ENCODE measurements around the gene TNFRSF25. TPM values are rescaled to one million over a fixed set of nuclear protein-coding genes. Genes with fewer than 3 reads are reported as not detected.

The TNFRSF25 gene
- total and polyA plus RNA-seq, 2 donors (not counting 1 experiment from before 2014, with no cell fraction given), result 0.24 to 1.5 TPM

DNA sequence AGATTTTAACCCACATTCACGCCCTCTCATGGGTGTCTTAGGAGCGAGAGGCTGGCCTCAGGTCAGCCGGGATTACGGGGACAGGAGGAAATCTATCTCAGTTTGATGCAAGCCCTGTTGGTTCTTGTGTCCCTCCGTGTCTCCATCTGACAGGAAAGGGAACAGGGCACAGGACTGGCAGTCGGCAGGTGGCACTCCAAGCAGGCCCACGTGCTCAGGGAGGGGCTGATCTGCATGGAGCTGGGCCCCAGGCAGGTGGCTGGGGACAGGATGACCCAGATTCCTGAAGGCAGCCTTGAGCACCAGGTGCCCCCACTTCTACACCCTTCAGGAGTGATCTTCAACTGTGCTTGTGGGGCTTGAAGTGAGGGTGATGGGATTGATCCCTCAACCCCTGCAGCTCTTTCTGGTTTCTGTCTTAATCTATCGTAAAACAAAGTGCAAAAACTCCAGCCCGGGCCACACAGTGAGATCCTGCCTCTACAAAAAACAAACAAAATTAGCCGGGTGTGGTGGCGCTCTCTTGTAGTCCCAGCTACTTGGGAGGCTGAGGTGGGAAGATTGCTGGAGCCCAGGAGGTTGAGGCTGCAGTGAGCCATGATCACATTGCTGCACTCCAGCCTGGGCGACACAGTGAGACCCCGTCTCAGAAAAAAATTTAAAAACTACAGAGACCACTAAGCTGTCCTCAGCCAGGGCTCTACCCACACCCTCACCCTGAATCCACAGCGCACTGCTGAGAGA is 17.2 kb upstream of the TNFRSF25 start:
- Histone ChIP-seq H3K4me1 (ENCODE audit: control insufficient read depth, extremely low read depth, insufficient read depth, low read length) (no peaks in the 10 kb centered on the region), H2AFZ (ENCODE audit: low read length) (no peak overlapping the region), H4K20me1 (ENCODE audit: control insufficient read depth, extremely low read depth, insufficient read depth, low read length) (no peaks in the 10 kb centered on the region), H3K9me3 (ENCODE audit: control insufficient read depth, insufficient read depth, low read depth, low read length) (no peaks in the 10 kb centered on the region), H3K27me3 (ENCODE audit: control insufficient read depth, insufficient read depth, low read length) (peaks cover 16% of the 10 kb centered on the region), H3K36me3 (ENCODE audit: control insufficient read depth, insufficient read depth, low read length) (no peaks in the 10 kb centered on the region), H3K4me3 (replicated peaks in 1 of 4; ENCODE audit: control extremely low read depth in 1 of 4, insufficient read depth in 1 of 4, low read depth in 3 of 4, low read length in 4 of 4) (no peak overlapping the region), H3K4me2 (ENCODE audit: extremely low read depth, insufficient read depth, low read length) (no peak overlapping the region), H3K9ac (ENCODE audit: insufficient read depth, low read length) (no peak overlapping the region), H3K27ac (ENCODE audit: insufficient read depth, low read length) (no peak overlapping the region), H3K79me2 (ENCODE audit: control insufficient read depth, insufficient read depth, low read length) (no peaks in the 10 kb centered on the region)
- DNase-seq (ENCODE audit: low read depth in 2 of 2), result no peak
- TF ChIP-seq EZH2 (IDR thresholded peaks at IDR 0.05; ENCODE audit: low read length, missing control alignments), result no peak
- TF ChIP-seq, protein P1, sequence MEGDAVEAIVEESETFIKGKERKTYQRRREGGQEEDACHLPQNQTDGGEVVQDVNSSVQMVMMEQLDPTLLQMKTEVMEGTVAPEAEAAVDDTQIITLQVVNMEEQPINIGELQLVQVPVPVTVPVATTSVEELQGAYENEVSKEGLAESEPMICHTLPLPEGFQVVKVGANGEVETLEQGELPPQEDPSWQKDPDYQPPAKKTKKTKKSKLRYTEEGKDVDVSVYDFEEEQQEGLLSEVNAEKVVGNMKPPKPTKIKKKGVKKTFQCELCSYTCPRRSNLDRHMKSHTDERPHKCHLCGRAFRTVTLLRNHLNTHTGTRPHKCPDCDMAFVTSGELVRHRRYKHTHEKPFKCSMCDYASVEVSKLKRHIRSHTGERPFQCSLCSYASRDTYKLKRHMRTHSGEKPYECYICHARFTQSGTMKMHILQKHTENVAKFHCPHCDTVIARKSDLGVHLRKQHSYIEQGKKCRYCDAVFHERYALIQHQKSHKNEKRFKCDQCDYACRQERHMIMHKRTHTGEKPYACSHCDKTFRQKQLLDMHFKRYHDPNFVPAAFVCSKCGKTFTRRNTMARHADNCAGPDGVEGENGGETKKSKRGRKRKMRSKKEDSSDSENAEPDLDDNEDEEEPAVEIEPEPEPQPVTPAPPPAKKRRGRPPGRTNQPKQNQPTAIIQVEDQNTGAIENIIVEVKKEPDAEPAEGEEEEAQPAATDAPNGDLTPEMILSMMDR (conservative IDR thresholded peaks at IDR 0.05 in 1 of 2, IDR thresholded peaks at IDR 0.05 in 1 of 2; ENCODE audit: low read depth in 1 of 2, low read length in 2 of 2), result no peak

DNA sequence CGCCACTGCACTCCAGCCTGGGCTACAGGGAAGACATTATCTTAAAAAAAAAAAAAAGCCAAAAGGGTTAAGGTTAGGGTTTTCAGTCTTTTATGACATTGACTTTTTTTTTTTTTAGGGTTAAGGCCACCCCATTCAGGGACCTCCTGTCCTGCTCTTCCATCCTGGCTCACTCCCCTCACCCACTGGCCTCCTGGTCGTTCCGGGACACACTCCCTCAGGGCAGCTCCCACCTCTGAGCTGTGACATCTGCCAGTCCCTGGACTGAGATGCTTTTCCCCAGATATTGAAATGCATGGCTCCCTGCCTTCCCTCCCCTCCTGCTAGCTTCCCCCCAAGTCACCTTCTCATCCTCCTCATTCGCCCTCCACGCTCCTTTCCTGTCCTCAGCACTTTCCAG is 15.8 kb upstream of the TNFRSF25 start:
- H2AFZ ChIP-seq (ENCODE audit: low read length), result no peak overlapping the region
- peaks cover 16% of the 10 kb centered on the region for H3K27me3 ChIP-seq (ENCODE audit: control insufficient read depth, insufficient read depth, low read length)
- H3K27ac ChIP-seq (ENCODE audit: insufficient read depth, low read length), result no peak overlapping the region
- TF ChIP-seq, protein P1 (conservative IDR thresholded peaks at IDR 0.05 in 1 of 2, IDR thresholded peaks at IDR 0.05 in 1 of 2; ENCODE audit: low read depth in 1 of 2, low read length in 2 of 2), result no peak
- TF ChIP-seq EZH2 (IDR thresholded peaks at IDR 0.05; ENCODE audit: low read length, missing control alignments), result no peak
- no peak overlapping the region for H3K4me2 ChIP-seq (ENCODE audit: extremely low read depth, insufficient read depth, low read length)
- DNase-seq (ENCODE audit: low read depth in 2 of 2), result no peak
- H3K9me3 ChIP-seq (ENCODE audit: control insufficient read depth, insufficient read depth, low read depth, low read length), result no peaks in the 10 kb centered on the region
- H3K9ac ChIP-seq (ENCODE audit: insufficient read depth, low read length), result no peak overlapping the region
- H3K4me3 ChIP-seq (replicated peaks in 1 of 4; ENCODE audit: control extremely low read depth in 1 of 4, insufficient read depth in 1 of 4, low read depth in 3 of 4, low read length in 4 of 4), result no peak overlapping the region
- H3K4me1 ChIP-seq (ENCODE audit: control insufficient read depth, extremely low read depth, insufficient read depth, low read length), result no peaks in the 10 kb centered on the region
- no peaks in the 10 kb centered on the region for H3K79me2 ChIP-seq (ENCODE audit: control insufficient read depth, insufficient read depth, low read length)
- H3K36me3 ChIP-seq (ENCODE audit: control insufficient read depth, insufficient read depth, low read length), result no peaks in the 10 kb centered on the region
- H4K20me1 ChIP-seq (ENCODE audit: control insufficient read depth, extremely low read depth, insufficient read depth, low read length), result no peaks in the 10 kb centered on the region

DNA sequence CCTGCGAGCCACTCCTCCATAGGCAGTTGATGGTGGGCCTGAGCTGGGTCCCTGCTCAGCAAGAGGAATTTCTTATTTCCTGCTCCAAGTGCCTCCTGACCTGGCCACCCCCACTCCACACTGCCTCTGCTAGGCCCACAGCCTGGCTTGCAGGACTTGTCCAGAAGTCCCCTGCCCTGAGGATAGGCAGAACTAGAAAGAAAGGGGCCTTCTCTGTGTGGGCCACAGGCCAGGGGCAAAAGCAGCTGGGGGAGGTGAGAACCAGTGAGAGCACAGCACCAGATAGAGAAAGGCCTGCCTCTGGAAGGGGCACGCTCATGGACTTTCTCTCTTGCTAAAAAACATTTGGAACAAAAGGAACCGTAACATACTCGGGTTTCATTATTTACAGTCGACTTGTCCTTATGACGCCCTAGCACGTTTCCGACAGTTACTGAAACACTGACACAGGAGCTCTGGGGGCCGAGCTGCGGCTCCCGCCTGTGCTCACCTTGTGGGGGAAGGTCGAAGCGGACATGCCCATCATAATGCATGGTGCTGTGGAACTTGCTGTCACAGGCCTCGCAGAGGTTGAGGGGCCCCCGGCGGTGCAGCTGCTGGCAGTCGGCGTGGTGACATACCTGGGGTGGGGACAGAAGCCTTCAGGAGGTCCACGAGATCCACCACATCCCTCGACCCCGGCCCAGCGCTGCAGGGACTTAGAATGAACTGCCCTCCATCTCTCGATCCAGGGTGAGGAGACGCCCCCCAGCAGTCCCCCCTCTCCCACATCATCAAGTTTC is 11.3 kb upstream of the TNFRSF25 start:
- H4K20me1 ChIP-seq (ENCODE audit: control insufficient read depth, extremely low read depth, insufficient read depth, low read length), result no peaks in the 10 kb centered on the region
- H3K27me3 ChIP-seq (ENCODE audit: control insufficient read depth, insufficient read depth, low read length), result no peaks in the 10 kb centered on the region
- DNase-seq (ENCODE audit: low read depth in 2 of 2), result no peak
- H3K36me3 ChIP-seq (ENCODE audit: control insufficient read depth, insufficient read depth, low read length), result no peaks in the 10 kb centered on the region
- no peaks in the 10 kb centered on the region for H3K4me1 ChIP-seq (ENCODE audit: control insufficient read depth, extremely low read depth, insufficient read depth, low read length)
- H3K9ac ChIP-seq (ENCODE audit: insufficient read depth, low read length), result no peak overlapping the region
- no peaks in the 10 kb centered on the region for H3K79me2 ChIP-seq (ENCODE audit: control insufficient read depth, insufficient read depth, low read length)
- TF ChIP-seq EZH2 (IDR thresholded peaks at IDR 0.05; ENCODE audit: low read length, missing control alignments), result no peak
- TF ChIP-seq, protein P1 (conservative IDR thresholded peaks at IDR 0.05 in 1 of 2, IDR thresholded peaks at IDR 0.05 in 1 of 2; ENCODE audit: low read depth in 1 of 2, low read length in 2 of 2), result no peak
- no peaks in the 10 kb centered on the region for H3K9me3 ChIP-seq (ENCODE audit: control insufficient read depth, insufficient read depth, low read depth, low read length)
- no peak overlapping the region for H3K4me2 ChIP-seq (ENCODE audit: extremely low read depth, insufficient read depth, low read length)
- no peak overlapping the region for H3K27ac ChIP-seq (ENCODE audit: insufficient read depth, low read length)
- H3K4me3 ChIP-seq (replicated peaks in 1 of 4; ENCODE audit: control extremely low read depth in 1 of 4, insufficient read depth in 1 of 4, low read depth in 3 of 4, low read length in 4 of 4), result no peak overlapping the region
- no peak overlapping the region for H2AFZ ChIP-seq (ENCODE audit: low read length)

All from fibroblast of lung (primary cell).